Peyer's patch (tissue), 4 donors: ENCODE measurements around the gene INSIG2.

Experiments
- POLR2A ChIP-seq, 2 donors: fragments of 450-650 bp; IDR thresholded peaks; one replicate each; pipeline ENCODE4 v1.5.1; 2017; ENCODE audit warnings: antibody characterized with exemption in 2 of 2, mild to moderate bottlenecking in 2 of 2, moderate library complexity in 2 of 2
- TF ChIP-seq, protein P1 (sequence below), 6 experiments: fragments of 450-650 bp in 4 of 6; fragments of 200-600 bp in 2 of 6; sonication (generic) in 1 of 6; IDR thresholded peaks; one replicate each; pipeline ENCODE4 v1.5.1; 2017 to 2019; ENCODE audit warnings: antibody characterized with exemption in 6 of 6, mild to moderate bottlenecking in 3 of 6, moderate library complexity in 1 of 6

DNA sequence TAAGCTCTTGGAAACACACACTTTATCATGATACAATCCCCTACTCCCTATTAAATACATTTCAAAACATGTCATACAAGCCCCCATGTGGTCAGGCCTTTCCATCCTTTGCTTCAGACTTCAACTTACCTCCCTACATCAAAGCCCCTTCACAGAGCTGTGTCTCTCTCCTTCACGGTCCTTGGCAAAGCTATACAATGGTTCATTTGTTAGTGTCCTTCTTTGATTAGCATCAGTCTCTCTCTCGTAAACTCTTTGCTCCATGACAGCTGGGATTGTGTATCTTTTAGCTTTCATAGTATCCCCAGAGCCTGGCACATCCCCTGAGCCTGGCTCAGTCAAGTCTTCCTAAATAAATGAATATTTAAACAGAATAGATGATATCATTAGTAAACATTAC is 25.6 kb upstream of the INSIG2 start:
- no peak for TF ChIP-seq POLR2A (IDR thresholded peaks at IDR 0.05)
- TF ChIP-seq, protein P1, sequence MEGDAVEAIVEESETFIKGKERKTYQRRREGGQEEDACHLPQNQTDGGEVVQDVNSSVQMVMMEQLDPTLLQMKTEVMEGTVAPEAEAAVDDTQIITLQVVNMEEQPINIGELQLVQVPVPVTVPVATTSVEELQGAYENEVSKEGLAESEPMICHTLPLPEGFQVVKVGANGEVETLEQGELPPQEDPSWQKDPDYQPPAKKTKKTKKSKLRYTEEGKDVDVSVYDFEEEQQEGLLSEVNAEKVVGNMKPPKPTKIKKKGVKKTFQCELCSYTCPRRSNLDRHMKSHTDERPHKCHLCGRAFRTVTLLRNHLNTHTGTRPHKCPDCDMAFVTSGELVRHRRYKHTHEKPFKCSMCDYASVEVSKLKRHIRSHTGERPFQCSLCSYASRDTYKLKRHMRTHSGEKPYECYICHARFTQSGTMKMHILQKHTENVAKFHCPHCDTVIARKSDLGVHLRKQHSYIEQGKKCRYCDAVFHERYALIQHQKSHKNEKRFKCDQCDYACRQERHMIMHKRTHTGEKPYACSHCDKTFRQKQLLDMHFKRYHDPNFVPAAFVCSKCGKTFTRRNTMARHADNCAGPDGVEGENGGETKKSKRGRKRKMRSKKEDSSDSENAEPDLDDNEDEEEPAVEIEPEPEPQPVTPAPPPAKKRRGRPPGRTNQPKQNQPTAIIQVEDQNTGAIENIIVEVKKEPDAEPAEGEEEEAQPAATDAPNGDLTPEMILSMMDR (IDR thresholded peaks at IDR 0.05): no peak
